Measurements from ENCODE around the gene DEPDC1B. TPM values are rescaled to one million over a fixed set of nuclear protein-coding genes. Genes with fewer than 3 reads are reported as not detected.
"Not testable (repeated sequence)": the region's sequence is repeated elsewhere in the genome, so short reads cannot be mapped to it uniquely, and the experiment has no call there.

DEPDC1B gene
- total RNA-seq, 1 donor from 2014 or later = 11.7 TPM

GRCh38 chr5:60585618-60586017 is 114.3 kb downstream of the DEPDC1B start:
- no peak for DNase-seq (ENCODE audit: low read depth, low spot score)

DNA sequence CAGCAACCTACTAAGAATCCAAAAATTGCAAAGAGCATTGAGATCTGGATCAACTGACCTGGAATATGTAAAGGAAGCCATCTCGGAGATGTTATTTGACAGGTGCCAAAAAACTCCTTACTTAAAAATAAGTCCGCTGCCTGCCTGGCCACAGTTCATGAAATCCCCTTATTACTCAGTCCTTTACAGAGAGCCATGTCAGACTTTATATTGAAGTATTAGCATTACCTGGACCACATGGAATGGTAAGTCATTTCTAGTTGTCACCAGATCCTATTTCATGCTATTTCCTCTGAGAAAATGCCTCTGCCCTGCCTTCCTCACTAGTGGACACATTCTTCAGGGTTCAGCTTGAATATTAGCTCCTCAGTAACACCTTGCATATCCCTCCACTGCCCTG is 115.7 kb downstream of the DEPDC1B start:
- DNase-seq (ENCODE audit: low read depth, low spot score) = no peak

- no peak for DNase-seq (ENCODE audit: low read depth, low spot score)
These were observed 116.3 kb downstream of the DEPDC1B start for GRCh38 chr5:60583616-60584015.

- no peak for DNase-seq (ENCODE audit: low read depth, low spot score)
These were observed 121.7 kb downstream of the DEPDC1B start for GRCh38 chr5:60578315-60578714.

DNA sequence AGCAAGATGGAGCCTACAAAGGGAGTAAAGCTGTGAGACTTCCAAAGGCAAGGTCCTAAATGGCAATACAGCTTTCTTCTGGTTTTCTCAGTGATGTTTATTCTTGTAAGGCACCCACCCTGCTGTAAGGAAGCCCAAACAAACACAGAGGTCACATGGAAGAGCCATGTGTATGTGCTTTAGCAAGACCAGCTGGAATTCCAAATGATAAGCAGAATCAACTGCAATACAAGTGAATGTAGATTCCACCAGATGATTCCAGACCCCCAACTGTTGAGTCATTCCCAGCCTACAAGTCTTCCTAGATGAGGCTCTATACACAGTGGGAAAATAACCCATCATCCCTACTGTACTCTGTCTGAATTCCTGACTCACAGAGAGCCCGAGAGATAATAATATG is 122.8 kb downstream of the DEPDC1B start:
- no peak for DNase-seq (ENCODE audit: low read depth, low spot score)

GRCh38 chr5:60576425-60576824 is 123.5 kb downstream of the DEPDC1B start:
- DNase-seq (ENCODE audit: low read depth, low spot score) = no peak

DNA sequence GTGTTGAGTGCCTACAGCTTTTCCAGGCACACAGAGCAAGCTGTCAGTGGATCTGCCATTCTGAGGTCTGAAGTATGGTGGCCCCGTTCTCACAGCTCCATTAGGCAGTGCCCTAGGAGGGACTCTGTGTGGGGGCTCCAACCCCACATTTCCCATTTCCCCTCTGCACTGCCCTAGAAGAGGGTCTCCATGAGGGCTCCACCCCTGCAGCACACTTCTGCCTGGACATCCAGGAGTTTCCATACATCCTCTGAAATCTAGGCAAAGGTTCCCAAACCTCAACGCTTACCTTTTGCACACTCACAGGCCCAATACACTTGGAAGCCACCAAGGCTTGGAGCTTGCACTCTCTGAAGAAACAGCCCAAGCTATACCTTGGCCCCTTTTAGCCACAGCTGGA is 131.3 kb downstream of the DEPDC1B start:
- no peak for DNase-seq (ENCODE audit: low read depth, low spot score)

DNA sequence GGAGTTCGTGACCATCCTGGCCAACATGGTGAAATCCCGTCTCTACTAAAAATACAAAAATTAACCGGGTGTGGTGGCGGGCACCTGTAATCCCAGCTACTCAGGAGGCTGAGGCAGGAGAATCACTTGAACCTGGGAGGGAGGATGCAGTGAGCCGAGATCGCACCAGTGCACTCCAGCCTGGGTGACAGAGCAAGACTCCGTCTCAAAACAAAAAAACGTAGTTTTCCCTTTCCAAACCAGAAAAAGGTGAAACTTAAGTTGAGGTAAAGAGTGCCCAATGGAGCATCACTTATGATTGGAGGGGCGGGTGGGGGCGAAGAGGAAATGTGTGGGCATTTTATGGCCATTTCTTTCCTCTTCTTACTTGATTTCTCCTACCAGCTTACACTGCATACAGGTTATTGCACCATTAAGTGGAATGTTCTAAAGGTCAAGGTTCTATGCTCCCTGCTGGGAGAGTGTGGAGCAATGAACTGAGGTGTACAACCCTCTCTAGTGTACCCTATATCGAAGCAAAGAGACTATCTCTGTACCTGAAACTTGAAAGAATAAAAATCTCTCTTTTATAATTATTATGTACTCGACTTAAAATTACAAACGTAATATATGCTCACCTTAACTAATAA is 136.2 kb downstream of the DEPDC1B start:
- no peak for DNase-seq (ENCODE audit: low read depth, low spot score)

DNA sequence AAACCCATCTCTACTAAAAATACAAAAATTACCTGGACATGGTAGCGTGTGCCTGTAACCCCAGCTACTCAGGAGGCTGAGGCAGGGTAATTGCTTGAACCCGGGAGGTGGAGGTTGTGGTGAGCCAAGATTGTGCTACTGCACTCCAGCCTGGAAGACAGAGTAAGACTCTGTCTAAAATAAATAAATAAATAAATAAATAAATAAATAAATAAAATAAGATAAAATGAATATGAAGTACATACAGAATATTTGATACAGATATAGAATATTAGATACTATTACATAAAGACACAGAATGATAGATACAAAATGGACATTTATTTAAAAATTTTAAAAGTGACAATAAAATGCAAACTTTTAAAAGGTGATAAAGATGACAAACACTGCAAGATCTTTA is 146.7 kb downstream of the DEPDC1B start:
- not testable (repeated sequence) for DNase-seq (ENCODE audit: low read depth, low spot score)

DNA sequence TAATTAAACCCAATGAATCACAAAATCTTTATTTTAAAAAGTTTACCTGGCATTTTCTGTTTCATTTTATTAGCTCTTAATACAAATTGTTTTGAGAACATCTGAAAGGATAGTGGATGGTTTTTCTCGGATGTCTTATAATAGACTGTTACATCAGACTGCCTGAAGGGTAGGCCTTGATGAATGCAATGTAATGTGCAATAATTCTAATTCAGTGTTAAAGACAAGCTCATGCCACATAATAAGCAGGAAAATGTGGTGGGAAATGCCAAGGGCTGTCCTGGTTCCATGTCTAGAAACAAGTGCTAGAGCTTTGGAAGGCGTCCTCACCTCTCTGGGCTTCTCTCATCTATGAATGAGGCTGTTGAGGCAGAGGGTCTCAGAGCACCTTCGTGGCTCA is 148.1 kb downstream of the DEPDC1B start:
- no peak for DNase-seq (ENCODE audit: low read depth, low spot score)

- DNase-seq (ENCODE audit: low read depth, low spot score) = no peak
These were observed 148.7 kb downstream of the DEPDC1B start for GRCh38 chr5:60551250-60551649.

- no peak for DNase-seq (ENCODE audit: low read depth, low spot score)
These were observed 149.7 kb downstream of the DEPDC1B start for GRCh38 chr5:60550311-60550710.

DNA sequence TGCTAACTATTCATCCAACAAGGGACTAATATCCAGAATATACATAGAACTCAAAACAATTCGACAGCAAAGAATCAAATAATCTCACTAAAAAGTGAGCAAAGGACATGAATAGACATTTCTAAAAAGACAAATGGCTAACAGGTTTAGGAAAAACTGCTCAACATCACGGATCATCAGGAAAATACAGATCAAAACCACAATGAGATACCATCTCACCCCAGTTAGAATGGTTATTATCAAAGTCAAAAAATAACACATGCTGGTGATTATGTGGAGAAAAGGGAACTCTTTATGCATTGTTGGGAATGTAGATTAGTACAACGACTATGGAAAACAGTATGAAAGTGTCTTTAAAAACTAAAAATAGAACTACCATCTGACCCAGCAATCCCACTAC is 150.1 kb downstream of the DEPDC1B start:
- DNase-seq (ENCODE audit: low read depth, low spot score) = no peak

Other genes starting within 250 kb of the DEPDC1B start
- gene ELOVL7, start 144.1 kb upstream of the DEPDC1B start, total RNA-seq = under 0.01 TPM in 1 of 2 replicates, not detected in the other
- gene ERCC8, start 244.9 kb upstream of the DEPDC1B start, total RNA-seq = 16.0 and 18.0 TPM in 2 replicates
- gene NDUFAF2, start 245.0 kb upstream of the DEPDC1B start, total RNA-seq = 29.9 and 35.5 TPM in 2 replicates